ENCODE results near the gene MRPL37. TPM values are rescaled to one million over a fixed set of nuclear protein-coding genes. Genes with fewer than 3 reads are reported as not detected.

Gene MRPL37
- total RNA-seq, 1 donor from 2014 or later: 73.7 TPM

DNA sequence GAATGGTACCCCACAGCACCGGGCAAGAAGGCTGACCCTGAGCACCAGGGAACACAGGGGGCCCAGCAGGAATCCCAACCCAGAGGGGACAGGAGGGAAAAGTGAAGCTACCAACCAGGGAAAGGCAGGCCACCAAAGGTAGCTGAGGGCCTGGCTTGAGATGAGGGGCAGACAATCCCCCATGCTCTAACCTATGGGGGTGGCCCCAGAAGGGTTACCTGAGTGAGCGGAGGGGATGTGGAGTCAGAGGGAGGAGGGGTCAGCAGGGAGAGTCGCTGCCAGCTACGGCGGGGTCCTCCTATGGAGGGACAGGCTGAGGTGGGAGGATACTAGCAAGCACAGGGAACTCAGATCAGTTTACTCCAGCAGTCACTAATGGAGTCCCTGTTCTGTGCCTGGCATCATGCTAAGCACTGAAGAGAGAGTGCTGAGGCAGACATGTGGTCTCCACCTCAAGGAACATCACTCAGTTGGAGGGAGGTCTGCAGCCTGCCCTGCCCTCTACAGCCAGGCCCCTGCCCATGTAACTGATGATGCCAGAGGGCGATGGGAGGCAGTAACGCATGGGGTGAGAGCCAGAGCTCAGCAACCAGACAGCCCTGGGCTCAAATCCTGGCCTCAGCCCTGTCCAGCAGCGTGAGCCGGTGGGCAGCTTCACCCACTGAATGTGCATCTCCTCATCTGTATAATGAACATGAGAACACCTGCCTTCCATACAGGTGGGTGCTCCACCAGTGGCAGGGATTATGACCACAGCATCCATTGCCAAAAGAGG lies 21.5 kb upstream of the MRPL37 start:
- no peak for DNase-seq (ENCODE audit: extremely low spot score, unreplicated experiment)
- no peaks in the 10 kb centered on the region for H3K27me3 Mint-ChIP-seq (ENCODE audit: unreplicated experiment)
- TF ChIP-seq, protein P1, sequence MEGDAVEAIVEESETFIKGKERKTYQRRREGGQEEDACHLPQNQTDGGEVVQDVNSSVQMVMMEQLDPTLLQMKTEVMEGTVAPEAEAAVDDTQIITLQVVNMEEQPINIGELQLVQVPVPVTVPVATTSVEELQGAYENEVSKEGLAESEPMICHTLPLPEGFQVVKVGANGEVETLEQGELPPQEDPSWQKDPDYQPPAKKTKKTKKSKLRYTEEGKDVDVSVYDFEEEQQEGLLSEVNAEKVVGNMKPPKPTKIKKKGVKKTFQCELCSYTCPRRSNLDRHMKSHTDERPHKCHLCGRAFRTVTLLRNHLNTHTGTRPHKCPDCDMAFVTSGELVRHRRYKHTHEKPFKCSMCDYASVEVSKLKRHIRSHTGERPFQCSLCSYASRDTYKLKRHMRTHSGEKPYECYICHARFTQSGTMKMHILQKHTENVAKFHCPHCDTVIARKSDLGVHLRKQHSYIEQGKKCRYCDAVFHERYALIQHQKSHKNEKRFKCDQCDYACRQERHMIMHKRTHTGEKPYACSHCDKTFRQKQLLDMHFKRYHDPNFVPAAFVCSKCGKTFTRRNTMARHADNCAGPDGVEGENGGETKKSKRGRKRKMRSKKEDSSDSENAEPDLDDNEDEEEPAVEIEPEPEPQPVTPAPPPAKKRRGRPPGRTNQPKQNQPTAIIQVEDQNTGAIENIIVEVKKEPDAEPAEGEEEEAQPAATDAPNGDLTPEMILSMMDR (IDR thresholded peaks at IDR 0.05): no peak
- no peak overlapping the region for H3K4me3 Mint-ChIP-seq (ENCODE audit: unreplicated experiment)
- peaks cover 4% of the 10 kb centered on the region for H3K36me3 Mint-ChIP-seq (ENCODE audit: unreplicated experiment)
- no peaks in the 10 kb centered on the region for H3K4me1 Mint-ChIP-seq (ENCODE audit: unreplicated experiment)
- no peaks in the 10 kb centered on the region for H3K9me3 Mint-ChIP-seq (ENCODE audit: unreplicated experiment)
- no peak overlapping the region for H3K27ac Mint-ChIP-seq (ENCODE audit: unreplicated experiment)

- Mint-ChIP-seq H3K27me3 (ENCODE audit: unreplicated experiment) (no peaks in the 10 kb centered on the region), H3K27ac (ENCODE audit: unreplicated experiment) (no peak overlapping the region), H3K36me3 (ENCODE audit: unreplicated experiment) (peaks cover 7% of the 10 kb centered on the region), H3K4me3 (ENCODE audit: unreplicated experiment) (no peak overlapping the region), H3K9me3 (ENCODE audit: unreplicated experiment) (no peaks in the 10 kb centered on the region), H3K4me1 (ENCODE audit: unreplicated experiment) (no peaks in the 10 kb centered on the region)
- DNase-seq (ENCODE audit: extremely low spot score, unreplicated experiment): no peak
- TF ChIP-seq, protein P1 (IDR thresholded peaks at IDR 0.05): no peak
Observed at GRCh38 chr1:54180701-54181360, 19.1 kb upstream of the MRPL37 start.

GRCh38 chr1:54186056-54186455 lies 13.9 kb upstream of the MRPL37 start:
- H3K4me1 Mint-ChIP-seq (ENCODE audit: unreplicated experiment): no peaks in the 10 kb centered on the region
- DNase-seq (ENCODE audit: extremely low spot score, unreplicated experiment): no peak
- TF ChIP-seq, protein P1 (IDR thresholded peaks at IDR 0.05): no peak
- no peak overlapping the region for H3K27ac Mint-ChIP-seq (ENCODE audit: unreplicated experiment)
- peaks cover 25% of the 10 kb centered on the region for H3K36me3 Mint-ChIP-seq (ENCODE audit: unreplicated experiment)
- H3K27me3 Mint-ChIP-seq (ENCODE audit: unreplicated experiment): no peaks in the 10 kb centered on the region
- no peaks in the 10 kb centered on the region for H3K9me3 Mint-ChIP-seq (ENCODE audit: unreplicated experiment)
- H3K4me3 Mint-ChIP-seq (ENCODE audit: unreplicated experiment): no peak overlapping the region

DNA sequence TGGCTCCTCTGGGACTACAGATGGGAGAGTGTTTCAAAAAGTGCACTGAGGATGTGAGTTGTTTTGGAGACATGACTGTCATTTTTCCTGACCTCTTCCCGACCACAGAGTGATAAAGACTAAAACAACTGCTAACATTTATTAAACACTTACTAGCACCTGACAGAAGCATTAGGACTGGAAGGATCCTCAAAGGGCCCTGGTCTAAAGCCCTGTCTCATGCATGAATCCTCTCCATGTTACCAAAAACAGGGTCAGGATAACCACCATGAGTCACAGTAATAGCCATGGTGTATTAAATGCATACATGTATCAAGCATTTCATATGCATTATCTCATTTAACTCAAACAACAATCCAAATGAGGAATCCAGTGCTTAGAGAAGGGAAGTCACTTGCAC lies 11.7 kb upstream of the MRPL37 start:
- no peak overlapping the region for H3K27ac Mint-ChIP-seq (ENCODE audit: unreplicated experiment)
- TF ChIP-seq, protein P1 (IDR thresholded peaks at IDR 0.05): no peak
- H3K4me3 Mint-ChIP-seq (ENCODE audit: unreplicated experiment): no peak overlapping the region
- H3K4me1 Mint-ChIP-seq (ENCODE audit: unreplicated experiment): no peaks in the 10 kb centered on the region
- H3K27me3 Mint-ChIP-seq (ENCODE audit: unreplicated experiment): no peaks in the 10 kb centered on the region
- no peak for DNase-seq (ENCODE audit: extremely low spot score, unreplicated experiment)
- no peaks in the 10 kb centered on the region for H3K9me3 Mint-ChIP-seq (ENCODE audit: unreplicated experiment)
- H3K36me3 Mint-ChIP-seq (ENCODE audit: unreplicated experiment): peaks cover 26% of the 10 kb centered on the region

GRCh38 chr1:54190526-54190925 lies 9.4 kb upstream of the MRPL37 start:
- DNase-seq (ENCODE audit: extremely low spot score, unreplicated experiment): no peak
- TF ChIP-seq, protein P1 (IDR thresholded peaks at IDR 0.05): no peak
- no peak overlapping the region for H3K27ac Mint-ChIP-seq (ENCODE audit: unreplicated experiment)
- H3K36me3 Mint-ChIP-seq (ENCODE audit: unreplicated experiment): peaks cover 34% of the 10 kb centered on the region
- no peaks in the 10 kb centered on the region for H3K9me3 Mint-ChIP-seq (ENCODE audit: unreplicated experiment)
- H3K27me3 Mint-ChIP-seq (ENCODE audit: unreplicated experiment): no peaks in the 10 kb centered on the region
- H3K4me1 Mint-ChIP-seq (ENCODE audit: unreplicated experiment): no peaks in the 10 kb centered on the region
- no peak overlapping the region for H3K4me3 Mint-ChIP-seq (ENCODE audit: unreplicated experiment)
